GM12865 (cell line): Measurements from ENCODE around the gene MAGEA8.

ENCODE experiments used
- DNase-seq: peaks from one replicate; pipeline ENCODE4 v3.0.0; 2010; ENCODE audit warnings: low read depth
- H3K4me3 ChIP-seq: 2 replicates; pipeline ENCODE4 v1.5.1; 2011; ENCODE audit warnings: mild to moderate bottlenecking, low read depth, low read length, control low read depth
- CTCF ChIP-seq: IDR thresholded peaks from 2 replicates; pipeline ENCODE4 v1.5.1; 2011; ENCODE audit warnings: low read length, control low read depth, low read depth, inconsistent platforms; ENCODE audit not compliant: insufficient read depth; ENCODE audit errors: missing control alignments

The MAGEA8 gene

GRCh38 chrX:149846789-149847188, 34.2 kb upstream of the MAGEA8 start:
- H3K4me3 ChIP-seq = no peak overlapping the region
- no peak for DNase-seq
- TF ChIP-seq CTCF = no peak

- DNase-seq = no peak
- H3K4me3 ChIP-seq = no peak overlapping the region
- TF ChIP-seq CTCF = no peak
Measured at GRCh38 chrX:149848855-149849254, 32.1 kb upstream of the MAGEA8 start.

- TF ChIP-seq CTCF = no peak
- H3K4me3 ChIP-seq = no peak overlapping the region
- no peak for DNase-seq
Measured at GRCh38 chrX:149849787-149850186, 31.2 kb upstream of the MAGEA8 start.

GRCh38 chrX:149851864-149852263, 29.1 kb upstream of the MAGEA8 start:
- DNase-seq = no peak
- H3K4me3 ChIP-seq = no peak overlapping the region
- TF ChIP-seq CTCF = no peak

GRCh38 chrX:149853925-149854324, 27.1 kb upstream of the MAGEA8 start:
- H3K4me3 ChIP-seq = no peak overlapping the region
- no peak for DNase-seq
- no peak for TF ChIP-seq CTCF

- H3K4me3 ChIP-seq = no peak overlapping the region
- TF ChIP-seq CTCF = no peak
- no peak for DNase-seq
Measured at GRCh38 chrX:149858592-149858991, 22.4 kb upstream of the MAGEA8 start.

- no peak overlapping the region for H3K4me3 ChIP-seq
- no peak for DNase-seq
- no peak for TF ChIP-seq CTCF
Measured at GRCh38 chrX:149860445-149860844, 20.5 kb upstream of the MAGEA8 start.
